T47D (cell line): Measurements from ENCODE around the gene N4BP2.

ENCODE experiments used
- DNase-seq, 2 experiments: peaks; one replicate each; pipeline versions ENCODE4 v3.0.0 to v3.0.0-alpha.2; 2011 to 2012; ENCODE audit warnings: low read depth in 1 of 2, low spot score in 1 of 2
- JUND ChIP-seq: IDR thresholded peaks from 2 replicates; pipeline ENCODE4 v1.6.1; 2012; ENCODE audit warnings: low read depth
- in situ Hi-C: cut with HindIII; loops from 2 replicates; pipeline ENCODE4 v1.10.0; 2016; ENCODE audit warnings: low sequenced_read_pairs, low pct_unique_long_range_greater_than_20kb

Gene N4BP2

GRCh38 chr4:40199999-40200874, 143.6 kb downstream of the N4BP2 start:
- in situ Hi-C loops = no loop called here
- TF ChIP-seq JUND = no peak
- DNase-seq = peak in 1 of 2 experiments; percentile 39

GRCh38 chr4:40200875-40201801, 144.5 kb downstream of the N4BP2 start:
- in situ Hi-C loops = no loop called here
- no peak for TF ChIP-seq JUND
- DNase-seq = peak in 1 of 2 experiments; percentile 57

- TF ChIP-seq JUND = no peak
- in situ Hi-C loops = no loop called here
Measured at GRCh38 chr4:40201898-40202297, 145.2 kb downstream of the N4BP2 start.

GRCh38 chr4:40202474-40202873, 145.8 kb downstream of the N4BP2 start:
- in situ Hi-C loops = no loop called here
- no peak for DNase-seq
- no peak for TF ChIP-seq JUND

More at GRCh38 chr4:40201898-40202297, 145.2 kb downstream of the N4BP2 start:
- DNase-seq = no peak

- in situ Hi-C loops = no loop called here
- TF ChIP-seq JUND = no peak
- DNase-seq = no peak
Measured at GRCh38 chr4:40204507-40205258, 148.0 kb downstream of the N4BP2 start.

GRCh38 chr4:40205259-40206198, 148.9 kb downstream of the N4BP2 start:
- no peak for DNase-seq
- in situ Hi-C loops = no loop called here
- no peak for TF ChIP-seq JUND

GRCh38 chr4:40206426-40206825, 149.8 kb downstream of the N4BP2 start:
- TF ChIP-seq JUND = no peak
- DNase-seq = no peak
- in situ Hi-C loops = no loop called here
